Hematopoietic multipotent progenitor cell treated with erythropoietin and hydrocortisone succinate and interleukin-3 and kit ligand, for 6 days (in vitro differentiated cells): ENCODE measurements around the gene CAVIN4.

Experiments
- DNase-seq: peaks from one replicate; pipeline ENCODE4 v3.0.0-alpha.2; 2015

Gene CAVIN4

GRCh38 chr9:100577776-100578448, at the start of gene CAVIN4:
TSS of gene CAVIN4 (plus strand) at chr9:100578079. CDS start at chr9:100578144, 65 bp downstream.
- no peak for DNase-seq

GRCh38 chr9:100534401-100534800, 43.5 kb upstream of the CAVIN4 start:
- no peak for DNase-seq

- no peak for DNase-seq
Measured at GRCh38 chr9:100540327-100540726, 37.6 kb upstream of the CAVIN4 start.

GRCh38 chr9:100549048-100549447, 28.8 kb upstream of the CAVIN4 start:
- DNase-seq, result no peak

GRCh38 chr9:100554935-100555401, 22.9 kb upstream of the CAVIN4 start:
- no peak for DNase-seq

DNA sequence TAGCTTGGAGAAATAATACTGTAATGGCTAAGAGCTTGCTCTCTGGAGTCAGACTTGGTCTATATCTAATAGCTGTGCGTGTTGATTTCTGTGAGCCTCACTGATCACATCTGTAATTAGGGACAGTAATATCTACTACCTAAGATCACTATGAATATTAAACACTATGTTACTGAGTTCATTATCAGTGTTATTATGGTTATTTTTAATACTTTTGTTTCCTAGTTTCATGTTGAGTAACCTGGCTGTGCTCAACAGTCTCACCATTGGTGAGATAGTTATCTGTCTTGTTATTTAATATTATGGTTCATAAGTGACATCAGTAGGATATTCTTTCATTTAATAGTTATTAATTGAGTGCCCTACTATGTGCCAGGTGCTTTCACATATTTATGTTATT, 22.4 kb upstream of the CAVIN4 start:
- DNase-seq, result no peak

GRCh38 chr9:100557053-100557452, 20.8 kb upstream of the CAVIN4 start:
- DNase-seq, result no peak

- DNase-seq, result no peak
Measured at GRCh38 chr9:100561256-100561655, 16.6 kb upstream of the CAVIN4 start.

DNA sequence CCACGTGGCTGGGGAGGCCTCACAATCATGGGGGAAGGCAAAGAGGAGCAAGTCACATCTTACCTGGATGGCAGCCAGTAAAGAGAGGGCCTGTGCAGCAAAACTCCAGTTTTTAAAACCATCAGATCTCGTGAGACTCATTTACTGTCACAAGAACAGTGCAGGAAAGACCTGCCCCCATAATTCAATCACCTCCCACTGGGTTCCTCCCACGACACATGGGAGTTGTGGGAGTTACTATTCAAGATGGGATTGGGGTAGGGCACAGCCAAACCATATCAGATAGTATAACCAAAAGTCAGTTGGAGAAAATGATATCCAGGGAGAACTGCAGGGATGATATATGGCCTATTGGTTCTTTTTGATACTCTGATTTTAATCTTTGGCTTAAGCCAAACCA, 10.0 kb upstream of the CAVIN4 start:
- DNase-seq, result no peak

DNA sequence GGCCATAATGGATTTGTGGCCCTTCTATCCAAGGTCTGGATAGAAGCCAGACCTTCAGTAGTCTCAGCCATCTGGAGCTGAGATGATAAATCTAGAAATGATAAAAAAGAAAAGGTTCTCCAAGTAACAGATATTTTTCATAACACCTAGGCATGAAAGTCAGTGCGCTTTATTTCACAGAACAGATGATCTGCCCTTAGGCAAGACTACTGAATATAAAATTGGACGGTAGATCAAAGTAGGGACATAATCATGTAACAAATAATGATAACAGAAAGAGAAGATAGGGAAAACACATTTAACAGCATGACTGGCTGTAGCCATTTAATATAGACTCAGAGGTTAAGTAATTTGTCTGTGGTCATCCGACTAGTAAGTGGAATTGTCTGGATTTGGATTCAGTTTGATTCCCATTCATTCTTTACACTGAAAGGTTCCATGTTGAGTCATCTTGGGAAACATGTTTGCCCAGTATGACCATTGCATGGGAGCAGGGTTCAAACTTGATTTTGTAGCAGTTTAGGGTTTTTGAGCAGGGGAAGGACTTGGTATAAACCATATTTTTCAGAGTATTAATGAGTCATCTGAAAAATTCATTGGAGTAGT, 4.1 kb upstream of the CAVIN4 start:
- no peak for DNase-seq

GRCh38 chr9:100575006-100575405, 2.9 kb upstream of the CAVIN4 start:
- no peak for DNase-seq

GRCh38 chr9:100575765-100576386, 2.0 kb upstream of the CAVIN4 start:
- peak; percentile 9 for DNase-seq

DNA sequence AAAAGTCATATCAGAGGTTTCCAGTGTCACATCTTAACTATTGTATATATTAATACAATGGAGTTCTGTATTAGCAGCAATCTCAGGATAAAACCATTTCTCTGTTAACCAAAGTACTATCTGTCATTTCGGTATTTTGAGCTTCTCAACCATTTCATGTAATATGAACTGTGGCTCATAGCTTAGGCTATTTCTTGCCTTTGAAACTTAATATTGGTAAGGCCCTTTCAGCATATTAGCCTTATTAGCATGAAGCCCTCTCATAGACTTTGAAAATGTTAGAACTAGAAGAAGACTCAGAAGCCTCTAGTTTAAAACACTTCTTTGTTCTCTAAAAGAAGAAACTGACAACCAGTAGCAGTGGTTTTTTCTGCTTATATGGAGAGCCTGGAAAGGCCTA, 731 bp downstream of the CAVIN4 start:
- DNase-seq, result no peak

- DNase-seq, result no peak
Measured at GRCh38 chr9:100579665-100580064, 1.8 kb downstream of the CAVIN4 start.

GRCh38 chr9:100580257-100580656, 2.4 kb downstream of the CAVIN4 start:
- DNase-seq, result no peak

GRCh38 chr9:100581081-100581480, 3.2 kb downstream of the CAVIN4 start:
- DNase-seq, result no peak

- DNase-seq, result no peak
Measured at GRCh38 chr9:100581661-100582060, 3.8 kb downstream of the CAVIN4 start.

- DNase-seq, result no peak
Measured at GRCh38 chr9:100583014-100583802, 5.3 kb downstream of the CAVIN4 start.

DNA sequence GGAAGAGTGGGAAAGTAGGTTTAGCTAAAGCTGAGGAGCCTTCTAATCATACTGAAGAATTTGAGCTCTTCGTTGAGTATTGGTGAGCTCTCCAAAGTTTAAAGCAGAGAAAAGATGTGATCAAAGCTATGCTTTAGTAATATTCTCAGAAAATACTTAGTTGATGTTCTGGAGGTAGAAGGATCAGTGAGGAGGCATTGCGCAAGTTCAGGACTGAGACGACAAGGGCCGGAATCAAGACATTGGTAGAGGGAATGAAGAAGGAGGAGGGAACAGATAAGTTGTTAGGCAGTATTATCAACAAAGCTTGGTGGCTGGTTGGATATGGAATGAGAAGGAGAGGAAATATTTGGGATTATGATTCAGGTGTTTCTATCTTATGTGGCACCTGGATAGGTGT, 7.1 kb downstream of the CAVIN4 start:
- no peak for DNase-seq

- no peak for DNase-seq
Measured at GRCh38 chr9:100586093-100586492, 8.2 kb downstream of the CAVIN4 start.

GRCh38 chr9:100587375-100587774, 9.5 kb downstream of the CAVIN4 start:
- no peak for DNase-seq

GRCh38 chr9:100589582-100589981, 11.7 kb downstream of the CAVIN4 start:
- no peak for DNase-seq

- DNase-seq, result no peak
Measured at GRCh38 chr9:100590481-100590880, 12.6 kb downstream of the CAVIN4 start.

DNA sequence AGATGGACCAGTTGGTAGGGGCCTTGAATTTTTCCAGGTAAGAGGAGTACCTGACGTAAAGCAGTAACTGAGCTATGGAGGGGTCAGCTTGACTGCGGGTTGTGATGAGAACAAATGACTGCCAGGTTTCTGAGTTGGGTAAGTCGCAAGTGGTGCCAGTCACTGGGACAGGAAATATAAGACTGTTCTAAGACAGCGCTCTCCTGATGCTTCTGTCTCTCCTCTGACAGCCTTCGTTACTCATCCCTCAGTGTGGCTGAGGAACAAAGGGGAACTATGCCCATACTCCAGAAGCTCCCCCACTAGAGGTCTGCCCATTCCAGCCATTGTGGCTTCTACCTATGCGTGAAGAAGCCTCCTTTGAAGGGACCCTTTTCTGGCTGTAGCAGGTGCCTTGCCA, 13.3 kb downstream of the CAVIN4 start:
- DNase-seq, result no peak
